ENCODE data around the gene CAPRIN1.

GRCh38 chr11:34143048-34143447, 91.5 kb downstream of the CAPRIN1 start:
- TF ChIP-seq GATA2 (IDR thresholded peaks at IDR 0.05; ENCODE audit: low read depth, low read length) (no peak), GATA3 (IDR thresholded peaks at IDR 0.05; ENCODE audit: low read depth, low read length) (no peak)
